GM12891 (cell line): ENCODE measurements around the gene CTBP2.

Experiments
- PAX5 ChIP-seq: IDR thresholded peaks from 2 replicates; pipeline ENCODE4 v1.6.1; 2011; ENCODE audit warnings: low read length, moderate library complexity, mild to moderate bottlenecking; ENCODE audit not compliant: insufficient read depth, severe bottlenecking
- POLR2A ChIP-seq: IDR thresholded peaks from 2 replicates; pipeline ENCODE4 v1.6.1; 2011; ENCODE audit warnings: low read depth, low read length, control low read depth
- POLR2AphosphoS5 ChIP-seq: IDR thresholded peaks from 2 replicates; pipeline ENCODE4 v1.6.1; 2011; ENCODE audit warnings: low read depth, low read length, control low read depth
- POU2F2 ChIP-seq: IDR thresholded peaks from 2 replicates; pipeline ENCODE4 v1.6.1; 2011; ENCODE audit warnings: low read depth, mild to moderate bottlenecking, control low read depth, low read length, moderate library complexity
- SPI1 ChIP-seq: IDR thresholded peaks from 2 replicates; pipeline ENCODE4 v1.6.1; 2011; ENCODE audit warnings: low read depth, low read length, control low read depth
- TAF1 ChIP-seq: IDR thresholded peaks from 2 replicates; pipeline ENCODE4 v1.6.1; 2011; ENCODE audit warnings: low read depth, low read length, control low read depth

- TF ChIP-seq POLR2A (no peak), POLR2AphosphoS5 (no peak), PAX5 (no peak), TAF1 (no peak), SPI1 (no peak), POU2F2 (no peak)
These were observed 97.5 kb downstream of the CTBP2 start for GRCh38 chr10:125062914-125063230.
